ENCODE results near the gene SULF2.

- TF ChIP-seq CTCF (conservative IDR thresholded peaks at IDR 0.05; ENCODE audit: low read depth, low read length) (no peak), EZH2 (IDR thresholded peaks at IDR 0.05; ENCODE audit: borderline replicate concordance, low read depth, low read length, poor library complexity, severe bottlenecking) (no peak)
Measured at GRCh38 chr20:47676219-47676721, 109.0 kb downstream of the SULF2 start.
